ENCODE measurements around the gene FYTTD1.

FYTTD1 gene

GRCh38 chr3:197810901-197811300, 61.2 kb downstream of the FYTTD1 start:
- intact Hi-C loops (cut with DNase I) = no loop called here
- DNase-seq = no peak

GRCh38 chr3:197811343-197811742, 61.7 kb downstream of the FYTTD1 start:
- intact Hi-C loops (cut with DNase I) = no loop called here
- DNase-seq = peak in 39 of 42 donors; percentile 19 to 85 (median 65)

GRCh38 chr3:197814372-197814771, 64.7 kb downstream of the FYTTD1 start:
- DNase-seq = no peak
- intact Hi-C loops (cut with DNase I) = no loop called here

DNA sequence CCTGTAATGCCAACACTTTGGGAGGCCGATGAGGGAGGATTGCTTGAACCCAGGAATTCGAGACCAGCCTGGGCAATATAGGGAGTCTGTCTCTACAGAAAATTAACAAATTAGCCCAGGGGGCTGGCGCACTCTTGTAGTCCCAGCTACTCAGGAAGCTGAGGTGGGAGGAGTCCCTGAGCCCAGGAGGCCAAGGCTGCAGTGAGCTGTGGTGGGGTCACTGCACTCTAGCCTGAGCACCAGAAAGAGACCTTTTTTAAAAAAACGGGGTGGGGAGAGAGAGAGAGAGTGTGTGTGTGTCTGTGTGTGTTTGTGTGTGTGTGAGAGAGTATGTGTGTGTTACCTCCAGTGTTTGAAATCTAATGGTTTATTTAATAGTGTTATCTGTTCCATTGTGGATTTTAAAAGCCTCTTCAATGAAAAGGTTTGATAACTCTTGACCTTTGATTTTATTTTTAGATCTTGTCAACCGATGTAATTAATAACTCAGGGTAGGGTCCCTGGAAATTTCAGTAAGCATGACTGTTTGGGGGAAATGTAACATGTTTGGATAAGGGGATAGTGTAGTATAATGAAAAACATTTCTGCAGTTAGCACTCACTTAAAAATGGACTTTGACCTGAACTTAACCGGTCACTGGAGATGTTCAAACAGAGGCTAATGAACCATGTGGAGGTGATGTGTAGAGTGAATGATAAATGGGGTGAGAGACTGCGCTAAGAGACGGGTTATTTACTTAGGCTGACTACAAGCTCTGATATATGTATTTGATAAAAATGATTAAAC, 71.1 kb downstream of the FYTTD1 start:
- no peak for DNase-seq
- intact Hi-C loops (cut with DNase I) = no loop called here

- intact Hi-C loops (cut with DNase I) = no loop called here
Measured at GRCh38 chr3:197829397-197830045, 79.8 kb downstream of the FYTTD1 start.

DNA sequence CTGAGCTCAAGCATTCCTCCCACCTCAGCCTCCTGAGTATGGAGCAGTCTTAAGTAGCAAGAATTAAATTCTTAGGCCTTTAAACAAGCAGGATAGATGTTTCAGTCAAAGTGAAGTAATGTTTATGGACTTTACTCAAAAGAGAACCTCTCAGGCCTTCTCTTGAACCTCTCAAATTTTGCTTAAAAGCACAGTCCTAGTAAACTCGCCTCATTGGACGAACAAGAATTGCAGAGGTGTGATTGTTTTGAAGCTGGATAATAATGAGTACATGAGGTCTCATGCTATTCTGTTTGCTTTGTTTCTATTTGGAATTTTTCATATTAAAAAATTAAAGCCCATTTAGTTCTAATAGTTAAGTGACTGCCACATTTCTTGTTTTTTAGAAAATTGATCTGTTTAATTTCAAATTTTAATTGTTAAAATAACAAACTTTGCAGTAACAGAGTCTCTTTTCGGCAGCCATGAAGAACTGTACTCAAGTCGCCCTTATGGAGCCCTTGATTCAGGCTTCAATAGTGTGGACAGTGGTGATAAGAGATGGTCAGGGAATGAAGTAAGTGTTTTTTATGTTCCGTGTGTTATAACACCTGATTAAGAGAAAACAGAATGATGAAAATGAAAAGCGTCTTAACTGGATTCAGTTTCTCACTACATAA, 80.8 kb downstream of the FYTTD1 start:
- intact Hi-C loops (cut with DNase I) = no loop called here
- DNase-seq = no peak

More at GRCh38 chr3:197829397-197830045, 79.8 kb downstream of the FYTTD1 start:
- DNase-seq = no peak

DNA sequence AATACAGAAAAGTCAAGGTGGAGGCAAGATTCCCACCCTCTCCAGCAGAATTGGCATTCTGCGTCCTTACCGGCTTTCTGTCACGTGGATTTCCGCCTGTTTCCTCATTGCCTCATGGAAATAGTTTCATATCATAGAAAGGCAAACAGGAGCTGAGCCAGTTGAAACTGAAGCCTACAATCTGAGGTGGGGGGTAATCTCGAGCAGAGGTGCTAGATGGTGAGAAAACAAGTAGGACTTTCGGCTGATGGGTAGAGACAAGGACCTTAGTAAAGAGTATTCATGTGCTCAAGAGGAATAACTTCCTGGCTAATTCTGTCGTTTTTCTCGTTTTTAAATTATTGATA, 81.3 kb downstream of the FYTTD1 start:
- intact Hi-C loops (cut with DNase I) = no loop called here
- no peak for DNase-seq

DNA sequence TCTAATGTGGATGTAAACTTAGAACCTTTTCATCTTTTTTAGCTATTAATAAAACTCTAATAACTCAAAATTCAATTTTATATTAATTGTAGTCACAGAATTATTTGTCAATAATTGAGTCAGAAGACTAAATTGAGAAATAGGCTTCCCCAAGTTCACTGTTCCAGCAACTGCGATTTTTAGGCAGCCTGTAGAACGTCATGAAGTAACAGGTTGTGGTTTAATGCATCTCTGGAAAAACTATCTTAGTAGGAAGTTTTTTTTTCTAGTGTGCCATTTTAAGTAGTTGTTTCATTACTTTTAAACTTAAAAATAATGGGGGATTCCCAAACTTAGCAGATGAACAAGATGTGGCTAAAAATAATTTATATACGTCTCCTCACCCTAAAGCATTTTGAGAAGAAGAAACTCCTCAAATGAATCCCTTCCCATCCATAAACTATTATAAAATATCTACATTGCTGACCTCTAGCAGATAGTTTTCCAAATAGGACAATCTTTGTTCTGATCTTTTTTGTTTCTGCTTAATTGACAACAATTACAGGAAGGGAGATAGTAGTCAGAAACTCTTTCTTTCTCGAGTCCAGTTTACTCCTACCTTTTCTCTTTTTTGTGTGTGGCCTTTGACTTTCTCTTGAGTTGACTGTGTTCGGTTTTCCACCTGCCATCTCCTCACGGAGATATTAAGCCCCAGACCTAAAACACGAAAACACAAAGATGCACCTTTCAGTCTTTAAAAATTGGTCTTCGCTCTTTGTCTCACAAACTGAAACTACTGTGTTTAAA, 84.4 kb downstream of the FYTTD1 start:
- intact Hi-C loops (cut with DNase I) = no loop called here

DNA sequence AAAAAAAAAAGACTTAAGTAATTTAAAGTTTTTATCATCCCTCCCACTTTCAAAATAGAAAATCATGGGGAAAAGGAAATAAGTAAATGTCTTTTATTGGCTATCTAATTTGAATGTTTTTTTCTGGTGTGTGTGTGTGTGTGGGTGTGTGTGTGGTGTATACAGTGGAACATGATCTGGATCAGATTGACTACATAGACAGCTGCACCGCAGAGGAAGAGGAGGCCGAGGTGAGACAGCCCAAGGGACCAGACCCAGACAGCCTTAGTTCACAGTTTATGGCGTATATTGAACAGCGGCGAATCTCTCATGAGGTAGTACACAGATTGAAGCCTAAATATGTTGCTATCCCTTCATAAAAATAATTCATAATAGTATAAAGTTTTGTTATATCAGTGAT, 85.8 kb downstream of the FYTTD1 start:
- no peak for DNase-seq
- intact Hi-C loops (cut with DNase I) = no loop called here

More for the DNA sequence above, 84.4 kb downstream of the FYTTD1 start:
- no peak for DNase-seq

GRCh38 chr3:197836244-197836643, 86.6 kb downstream of the FYTTD1 start:
- intact Hi-C loops (cut with DNase I) = no loop called here
- no peak for DNase-seq

Data from head of caudate nucleus (tissue), 42 donors.